ENCODE results near the gene SRRM4. TPM values are rescaled to one million over a fixed set of nuclear protein-coding genes. Genes with fewer than 3 reads are reported as not detected.

The SRRM4 gene
- total RNA-seq, 1 experiment from 2014 or later = not detected

DNA sequence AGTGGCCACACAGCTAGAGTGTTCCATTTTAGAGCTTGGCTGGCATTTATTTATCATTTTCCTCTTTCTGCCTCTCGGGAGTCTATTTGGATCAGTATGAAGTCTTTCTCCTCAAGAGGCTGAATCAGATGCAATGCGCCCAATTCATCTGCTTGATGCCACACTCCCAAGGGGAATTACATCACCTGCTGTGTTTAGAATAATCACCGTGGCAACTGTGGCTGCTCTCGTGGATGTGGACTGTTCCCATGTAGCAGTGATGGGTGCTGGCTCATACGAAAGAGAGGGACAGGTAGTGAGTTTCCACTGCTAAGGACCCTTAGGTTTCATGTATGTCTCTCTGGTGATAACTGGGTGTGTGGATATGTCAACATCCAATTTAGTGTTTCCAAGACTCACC lies 70.7 kb downstream of the SRRM4 start:
- H3K4me3 Mint-ChIP-seq (ENCODE audit: unreplicated experiment) = no peak overlapping the region
- intact Hi-C loops (cut with micrococcal nuclease) = no loop called here
- TF ChIP-seq, protein P1, sequence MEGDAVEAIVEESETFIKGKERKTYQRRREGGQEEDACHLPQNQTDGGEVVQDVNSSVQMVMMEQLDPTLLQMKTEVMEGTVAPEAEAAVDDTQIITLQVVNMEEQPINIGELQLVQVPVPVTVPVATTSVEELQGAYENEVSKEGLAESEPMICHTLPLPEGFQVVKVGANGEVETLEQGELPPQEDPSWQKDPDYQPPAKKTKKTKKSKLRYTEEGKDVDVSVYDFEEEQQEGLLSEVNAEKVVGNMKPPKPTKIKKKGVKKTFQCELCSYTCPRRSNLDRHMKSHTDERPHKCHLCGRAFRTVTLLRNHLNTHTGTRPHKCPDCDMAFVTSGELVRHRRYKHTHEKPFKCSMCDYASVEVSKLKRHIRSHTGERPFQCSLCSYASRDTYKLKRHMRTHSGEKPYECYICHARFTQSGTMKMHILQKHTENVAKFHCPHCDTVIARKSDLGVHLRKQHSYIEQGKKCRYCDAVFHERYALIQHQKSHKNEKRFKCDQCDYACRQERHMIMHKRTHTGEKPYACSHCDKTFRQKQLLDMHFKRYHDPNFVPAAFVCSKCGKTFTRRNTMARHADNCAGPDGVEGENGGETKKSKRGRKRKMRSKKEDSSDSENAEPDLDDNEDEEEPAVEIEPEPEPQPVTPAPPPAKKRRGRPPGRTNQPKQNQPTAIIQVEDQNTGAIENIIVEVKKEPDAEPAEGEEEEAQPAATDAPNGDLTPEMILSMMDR (IDR thresholded peaks at IDR 0.05; ENCODE audit: unreplicated experiment) = no peak
- BruUV-seq (replicated peaks) = no TSS peak
- ChIA-PET POLR2A (no interaction called here), CTCF (no interaction called here)
- H3K27me3 Mint-ChIP-seq (ENCODE audit: insufficient read depth, unreplicated experiment) = no peaks in the 10 kb centered on the region
- no peak overlapping the region for H3K27ac Mint-ChIP-seq (ENCODE audit: low read depth, unreplicated experiment)
- H3K36me3 Mint-ChIP-seq (ENCODE audit: insufficient read depth, unreplicated experiment) = no peaks in the 10 kb centered on the region
- peaks cover 32% of the 10 kb centered on the region for H3K9me3 Mint-ChIP-seq (ENCODE audit: unreplicated experiment)
- DNase-seq (ENCODE audit: unreplicated experiment) = no peak
- no peaks in the 10 kb centered on the region for H3K4me1 Mint-ChIP-seq (ENCODE audit: insufficient read depth, unreplicated experiment)

DNA sequence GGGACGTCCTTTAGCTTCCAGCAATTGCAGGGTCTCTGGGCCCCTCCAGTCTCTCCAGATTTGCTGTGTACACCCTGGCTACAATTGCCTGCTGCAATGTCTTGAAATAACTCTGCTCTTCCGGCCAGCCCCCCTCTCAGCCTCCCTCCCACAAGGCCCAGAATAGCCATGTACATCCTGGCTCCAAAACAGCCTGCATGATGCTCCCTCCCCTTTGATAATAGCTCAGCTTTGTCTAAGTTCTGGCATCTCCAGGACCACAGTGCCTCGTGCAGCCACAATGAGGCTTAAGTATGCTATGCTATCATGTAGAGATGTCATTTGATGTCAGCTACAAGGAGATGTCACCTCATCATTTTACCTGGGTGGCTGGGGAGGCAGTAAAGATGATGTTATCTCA lies 74.6 kb downstream of the SRRM4 start:
- H3K27ac Mint-ChIP-seq (ENCODE audit: low read depth, unreplicated experiment) = no peak overlapping the region
- intact Hi-C loops (cut with micrococcal nuclease) = no loop called here
- BruUV-seq (replicated peaks) = no TSS peak
- CTCF ChIA-PET = no interaction called here
- DNase-seq (ENCODE audit: unreplicated experiment) = no peak
- TF ChIP-seq, protein P1 (IDR thresholded peaks at IDR 0.05; ENCODE audit: unreplicated experiment) = no peak
- H3K9me3 Mint-ChIP-seq (ENCODE audit: unreplicated experiment) = peaks cover 38% of the 10 kb centered on the region
- no peaks in the 10 kb centered on the region for H3K4me1 Mint-ChIP-seq (ENCODE audit: insufficient read depth, unreplicated experiment)
- H3K27me3 Mint-ChIP-seq (ENCODE audit: insufficient read depth, unreplicated experiment) = no peaks in the 10 kb centered on the region
- POLR2A ChIA-PET = no interaction called here
- H3K4me3 Mint-ChIP-seq (ENCODE audit: unreplicated experiment) = no peak overlapping the region
- no peaks in the 10 kb centered on the region for H3K36me3 Mint-ChIP-seq (ENCODE audit: insufficient read depth, unreplicated experiment)

DNA sequence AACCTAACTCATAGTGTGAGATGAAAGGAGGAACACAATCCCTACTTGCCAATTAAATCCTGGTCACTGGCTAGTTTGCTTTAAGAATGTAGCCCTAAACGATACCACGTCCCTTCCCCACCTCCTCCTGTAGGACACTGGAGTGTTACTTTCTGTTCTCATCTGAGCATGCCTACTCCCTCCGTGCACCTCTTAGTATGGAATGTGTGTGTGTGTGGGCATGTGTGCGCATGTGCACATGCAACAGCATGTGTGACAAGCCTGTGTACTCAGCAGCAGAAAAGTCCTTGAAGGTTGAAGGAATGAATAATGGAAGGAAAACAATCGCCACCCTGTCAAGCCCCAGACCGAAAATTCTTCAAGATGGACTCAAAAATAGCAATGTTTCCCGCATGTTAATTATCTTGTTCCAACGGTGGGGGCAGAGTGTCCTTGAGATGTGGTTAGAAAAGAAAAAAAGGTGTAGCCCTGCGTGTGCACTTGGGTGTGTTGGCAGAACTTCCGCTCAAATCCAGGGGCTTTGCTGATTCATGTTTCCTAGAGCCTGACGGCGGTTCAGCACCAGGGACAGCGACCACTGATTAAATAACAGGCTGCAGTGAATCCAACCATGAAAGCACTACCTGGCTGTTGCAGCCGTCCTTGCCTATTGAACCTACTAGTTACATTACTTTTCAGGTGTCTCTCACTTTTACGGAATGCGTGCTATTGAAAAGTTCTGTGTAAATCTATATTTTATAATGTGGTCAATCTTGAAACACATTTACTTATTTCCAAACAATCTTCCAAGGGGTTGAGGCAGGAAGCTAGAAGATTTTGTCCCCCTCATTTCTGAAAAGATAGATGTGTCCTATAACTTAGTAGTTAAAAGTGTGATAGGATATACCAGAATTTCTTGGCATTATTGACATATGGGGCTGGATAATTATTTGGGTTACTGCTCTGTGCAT lies 79.8 kb downstream of the SRRM4 start:
- intact Hi-C loops (cut with micrococcal nuclease) = no loop called here
- BruUV-seq (replicated peaks) = no TSS peak

DNA sequence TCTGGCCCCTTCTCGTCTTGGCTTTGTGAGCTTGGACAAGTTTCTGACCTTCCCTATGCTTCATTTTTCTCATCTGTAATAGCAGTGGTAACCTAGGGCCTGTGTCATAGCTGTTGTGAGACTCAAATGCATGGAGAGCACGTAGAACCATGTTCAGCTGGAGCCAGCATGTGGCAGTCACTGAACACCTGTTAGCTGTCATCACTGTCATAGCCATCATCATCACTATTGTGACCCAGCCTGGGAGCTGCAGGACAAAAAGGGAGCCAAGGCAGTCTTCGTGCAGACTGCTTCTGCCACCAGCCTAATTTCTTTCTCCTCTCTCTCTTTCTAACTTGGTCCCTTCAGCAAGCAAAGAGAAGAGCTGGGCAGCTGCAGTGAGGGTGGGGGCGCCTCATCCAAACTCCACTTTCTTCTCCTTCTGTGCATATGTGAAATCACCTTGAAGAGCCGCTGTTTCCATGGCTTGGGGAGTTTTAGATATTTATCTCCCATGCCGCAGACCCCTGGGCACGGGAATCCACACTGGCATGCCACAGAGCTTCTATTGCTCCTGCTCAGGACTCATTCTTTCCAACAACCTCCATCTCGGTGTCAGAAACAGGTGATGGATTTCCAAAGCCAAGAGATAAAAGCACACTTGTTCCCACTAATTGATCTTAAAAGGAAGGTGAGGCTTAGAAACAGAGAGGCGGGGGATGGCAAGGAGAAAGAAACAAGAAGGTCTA lies 87.0 kb downstream of the SRRM4 start:
- H3K27me3 Mint-ChIP-seq (ENCODE audit: insufficient read depth, unreplicated experiment) = no peaks in the 10 kb centered on the region
- H3K4me3 Mint-ChIP-seq (ENCODE audit: unreplicated experiment) = no peak overlapping the region
- intact Hi-C loops (cut with micrococcal nuclease) = no loop called here
- TF ChIP-seq, protein P1 (IDR thresholded peaks at IDR 0.05; ENCODE audit: unreplicated experiment) = no peak
- no peaks in the 10 kb centered on the region for H3K36me3 Mint-ChIP-seq (ENCODE audit: insufficient read depth, unreplicated experiment)
- DNase-seq (ENCODE audit: unreplicated experiment) = no peak
- CTCF ChIA-PET = no interaction called here
- H3K4me1 Mint-ChIP-seq (ENCODE audit: insufficient read depth, unreplicated experiment) = no peaks in the 10 kb centered on the region
- no peak overlapping the region for H3K27ac Mint-ChIP-seq (ENCODE audit: low read depth, unreplicated experiment)
- POLR2A ChIA-PET = no interaction called here
- no TSS peak for BruUV-seq (replicated peaks)
- H3K9me3 Mint-ChIP-seq (ENCODE audit: unreplicated experiment) = peaks cover 20% of the 10 kb centered on the region

More for the DNA sequence above, 79.8 kb downstream of the SRRM4 start:
- ChIA-PET CTCF (no interaction called here), POLR2A (no interaction called here)
- Mint-ChIP-seq H3K4me1 (ENCODE audit: insufficient read depth, unreplicated experiment) (no peaks in the 10 kb centered on the region), H3K9me3 (ENCODE audit: unreplicated experiment) (peaks cover 25% of the 10 kb centered on the region), H3K27me3 (ENCODE audit: insufficient read depth, unreplicated experiment) (no peaks in the 10 kb centered on the region), H3K27ac (ENCODE audit: low read depth, unreplicated experiment) (no peak overlapping the region), H3K36me3 (ENCODE audit: insufficient read depth, unreplicated experiment) (no peaks in the 10 kb centered on the region), H3K4me3 (ENCODE audit: unreplicated experiment) (no peak overlapping the region)
- DNase-seq (ENCODE audit: unreplicated experiment) = peak; percentile 30
- TF ChIP-seq, protein P1 (IDR thresholded peaks at IDR 0.05; ENCODE audit: unreplicated experiment) = no peak
